Ovary (tissue), 9 donors: ENCODE data around the gene COG5. TPM values are rescaled to one million over a fixed set of nuclear protein-coding genes. Genes with fewer than 3 reads are reported as not detected.

Experiments used
- DNase-seq, 5 donors: peaks; one replicate each; pipeline ENCODE4 v3.0.0-alpha.2; 2019 to 2020
- H3K27ac ChIP-seq, 2 donors: fragments of 200-600 bp; one replicate each; pipeline versions ENCODE4 v1.5.1 to v1.8.0; 2019 to 2022
- H3K27me3 ChIP-seq: fragments of 200-600 bp; one replicate; pipeline ENCODE4 v1.8.0; 2022
- H3K36me3 ChIP-seq: fragments of 200-600 bp; sonication (generic); one replicate; pipeline ENCODE4 v1.5.1; 2019
- H3K4me1 ChIP-seq: one replicate; pipeline ENCODE4 v1.8.1; 2013; ENCODE audit warnings: mild to moderate bottlenecking, moderate library complexity; ENCODE audit not compliant: insufficient read depth
- H3K4me3 ChIP-seq: fragments of 200-600 bp; sonication (generic); one replicate; pipeline ENCODE4 v1.5.1; 2017
- H3K9me3 ChIP-seq, 2 donors: fragments of 200-600 bp in 1 of 2; sonication (generic) in 1 of 2; one replicate each; pipeline versions ENCODE4 v1.5.1 to v1.8.1; 2013 to 2019; ENCODE audit warnings: mild to moderate bottlenecking in 1 of 2, moderate library complexity in 1 of 2
- EP300 ChIP-seq: sonication (generic); formaldehyde crosslinking; IDR thresholded peaks from one replicate; pipeline ENCODE4 v1.6.1; 2017; ENCODE audit warnings: antibody characterized with exemption
- POLR2A ChIP-seq: fragments of 450-650 bp; IDR thresholded peaks from one replicate; pipeline ENCODE4 v1.6.1; 2017; ENCODE audit warnings: antibody characterized with exemption, mild to moderate bottlenecking, moderate library complexity
- WGBS, 3 donors: extraction: QIAGEN DNeasy Blood & Tissue Kit in 1 of 3; methylation state at CpG; one replicate each; pipeline versions ENCODE4 v1.1.5 to v1.1.7; 2013 to 2017; 5-methylcytosine and 5-hydroxymethylcytosine counted together
- intact Hi-C, 4 donors: fragments of 100-400 bp; cut with DNase I; formaldehyde crosslinking; loops; one replicate each; pipeline versions ENCODE4 v1.11.0 to v1.15.1; 2022 to 2023
- polyA plus RNA-seq, 2 donors: library from polyadenylated mRNA; stranded (reverse); fragments of 200-250 nt in 1 of 2; fragments of 350-450 nt in 1 of 2; fragmentation: Illumina TruSeq in 1 of 2; extraction: RNeasy Lipid Tissue Mini Kit (QIAGEN cat#74804) in 1 of 2; gene quantifications; one replicate each; pipeline ENCODE4 v1.2.3, GENCODE V29; 2013 to 2014
- total RNA-seq, 7 donors: library from RNA; depleted of rRNA in 2 of 7; stranded (reverse); fragments of >200 nt in 2 of 7; fragmentation: NEBNext Ultra II Directional in 3 of 7; extraction: Animal tissue kit (Norgen Biotek cat#: 25700) in 3 of 7; gene quantifications; one replicate each; pipeline versions ENCODE4 v1.1.0 to v1.2.4, GENCODE V29; 2016 to 2023
- TF ChIP-seq, protein P1 (sequence below), 3 donors: fragments of 450-650 bp in 2 of 3; fragments of 200-600 bp in 1 of 3; IDR thresholded peaks; one replicate each; pipeline versions ENCODE4 v1.5.1 to v1.8.0; 2016 to 2022; ENCODE audit warnings: antibody characterized with exemption in 3 of 3, mild to moderate bottlenecking in 1 of 3
- donor health status: DM: no; HTN: no; CAD: no; lungs with moderate emphysema.
- donor health status: DM: no; HTN: no; CAD: no.
- donor health status: Bipolar disorder and iron deficiency.
- donor health status: DM: yes; HTN: yes; CAD: no.
- donor health status: DM: no; HTN: no; CAD: no.
- donor health status: DM: yes; HTN: yes; CAD: no.

Gene COG5
- total and polyA plus RNA-seq, 9 donors: 10.3 to 49.7 (median 37.6) TPM

DNA sequence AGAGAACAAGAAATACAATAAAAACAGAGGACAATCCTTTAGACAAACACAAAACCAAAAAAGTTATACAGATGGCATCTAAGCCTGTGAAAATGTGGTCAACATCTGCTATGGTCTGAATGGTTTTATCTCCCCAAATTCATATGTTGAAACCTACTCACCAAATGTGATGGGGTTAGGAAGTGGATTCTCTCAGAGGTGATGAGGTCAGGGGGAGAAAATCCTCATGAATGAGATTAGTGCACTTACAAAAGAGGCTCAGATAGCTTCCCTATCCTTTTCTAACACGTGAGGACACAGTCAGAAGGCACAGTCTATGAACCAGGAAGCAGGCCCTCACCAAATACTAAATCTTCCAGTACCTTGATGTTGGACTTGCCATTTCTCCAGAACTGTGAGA is 241.7 kb downstream of the COG5 start:
- Histone ChIP-seq H3K27me3 (no peaks in the 10 kb centered on the region), H3K27ac (no peak overlapping the region), H3K9me3 (no peaks in the 10 kb centered on the region), H3K4me1 (no peaks in the 10 kb centered on the region), H3K4me3 (no peak overlapping the region), H3K36me3 (no peaks in the 10 kb centered on the region)
- no peak for TF ChIP-seq POLR2A
- TF ChIP-seq EP300: no peak
- TF ChIP-seq, protein P1, sequence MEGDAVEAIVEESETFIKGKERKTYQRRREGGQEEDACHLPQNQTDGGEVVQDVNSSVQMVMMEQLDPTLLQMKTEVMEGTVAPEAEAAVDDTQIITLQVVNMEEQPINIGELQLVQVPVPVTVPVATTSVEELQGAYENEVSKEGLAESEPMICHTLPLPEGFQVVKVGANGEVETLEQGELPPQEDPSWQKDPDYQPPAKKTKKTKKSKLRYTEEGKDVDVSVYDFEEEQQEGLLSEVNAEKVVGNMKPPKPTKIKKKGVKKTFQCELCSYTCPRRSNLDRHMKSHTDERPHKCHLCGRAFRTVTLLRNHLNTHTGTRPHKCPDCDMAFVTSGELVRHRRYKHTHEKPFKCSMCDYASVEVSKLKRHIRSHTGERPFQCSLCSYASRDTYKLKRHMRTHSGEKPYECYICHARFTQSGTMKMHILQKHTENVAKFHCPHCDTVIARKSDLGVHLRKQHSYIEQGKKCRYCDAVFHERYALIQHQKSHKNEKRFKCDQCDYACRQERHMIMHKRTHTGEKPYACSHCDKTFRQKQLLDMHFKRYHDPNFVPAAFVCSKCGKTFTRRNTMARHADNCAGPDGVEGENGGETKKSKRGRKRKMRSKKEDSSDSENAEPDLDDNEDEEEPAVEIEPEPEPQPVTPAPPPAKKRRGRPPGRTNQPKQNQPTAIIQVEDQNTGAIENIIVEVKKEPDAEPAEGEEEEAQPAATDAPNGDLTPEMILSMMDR (IDR thresholded peaks at IDR 0.05): no peak
- intact Hi-C loops: no loop called here
- no peak for DNase-seq
- WGBS, 3 donors: 82 to 88% (median 84%) methylated on average over 1 of the region's 1 CpG

DNA sequence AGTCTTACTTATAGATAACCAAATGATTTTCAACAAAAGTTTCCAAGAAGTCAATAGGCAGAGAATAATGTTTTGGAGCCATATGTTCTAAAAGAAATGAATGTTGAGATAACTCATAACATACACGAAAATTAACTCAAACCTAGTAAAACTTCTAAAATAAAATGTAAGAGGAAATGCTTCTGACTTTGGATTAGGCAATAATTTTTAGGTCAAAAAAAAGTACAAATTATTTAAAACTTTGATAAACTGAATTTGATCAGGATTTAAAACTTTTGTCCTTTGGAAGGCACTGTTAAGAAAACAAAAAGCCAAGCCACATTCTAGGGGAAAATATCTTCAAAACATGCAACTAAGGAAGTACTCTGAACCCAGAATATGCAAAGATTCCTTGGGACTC is 242.1 kb downstream of the COG5 start:
- TF ChIP-seq, protein P1 (IDR thresholded peaks at IDR 0.05): no peak
- no peak for TF ChIP-seq EP300
- TF ChIP-seq POLR2A: no peak
- H3K4me3 ChIP-seq: no peak overlapping the region
- no peak overlapping the region for H3K27ac ChIP-seq
- 88 to 94% (median 93%) methylated on average over 1 of the region's 1 CpG for WGBS, 3 donors
- H3K27me3 ChIP-seq: no peaks in the 10 kb centered on the region
- H3K36me3 ChIP-seq: no peaks in the 10 kb centered on the region
- intact Hi-C loops: no loop called here
- no peaks in the 10 kb centered on the region for H3K9me3 ChIP-seq
- no peak for DNase-seq
- no peaks in the 10 kb centered on the region for H3K4me1 ChIP-seq

DNA sequence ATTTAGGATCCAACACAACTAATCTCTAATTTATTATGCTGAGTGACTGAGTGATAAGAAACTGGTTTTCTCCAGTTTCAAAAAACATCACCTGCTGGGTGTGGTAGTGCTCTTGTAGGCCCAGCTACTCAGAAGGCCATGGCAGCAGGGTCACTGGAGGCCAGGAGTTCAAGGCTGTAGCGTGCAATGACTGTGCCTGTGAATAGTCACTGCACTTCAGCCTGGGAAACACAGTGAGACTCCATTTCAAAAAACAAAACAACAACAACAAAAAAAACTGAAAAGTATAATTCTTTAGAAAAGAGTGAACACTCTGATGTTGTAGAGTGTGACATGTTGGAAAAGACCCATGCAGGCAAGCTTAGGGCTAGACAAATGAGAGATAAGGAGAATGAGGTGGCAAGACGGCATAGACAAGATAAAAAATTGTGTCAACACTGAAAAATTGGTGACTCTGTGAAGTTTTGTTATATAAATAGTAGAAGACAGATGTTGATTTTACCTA is 243.9 kb downstream of the COG5 start:
- intact Hi-C loops: no loop called here
- TF ChIP-seq POLR2A (no peak), EP300 (no peak)
- TF ChIP-seq, protein P1 (IDR thresholded peaks at IDR 0.05): no peak
- no peak for DNase-seq
- Histone ChIP-seq H3K27me3 (no peaks in the 10 kb centered on the region), H3K4me1 (no peaks in the 10 kb centered on the region), H3K9me3 (no peaks in the 10 kb centered on the region), H3K27ac (no peak overlapping the region), H3K4me3 (no peak overlapping the region), H3K36me3 (no peaks in the 10 kb centered on the region)
- 95 to 98% (median 96%) methylated on average over 2 of the region's 2 CpGs for WGBS, 3 donors

DNA sequence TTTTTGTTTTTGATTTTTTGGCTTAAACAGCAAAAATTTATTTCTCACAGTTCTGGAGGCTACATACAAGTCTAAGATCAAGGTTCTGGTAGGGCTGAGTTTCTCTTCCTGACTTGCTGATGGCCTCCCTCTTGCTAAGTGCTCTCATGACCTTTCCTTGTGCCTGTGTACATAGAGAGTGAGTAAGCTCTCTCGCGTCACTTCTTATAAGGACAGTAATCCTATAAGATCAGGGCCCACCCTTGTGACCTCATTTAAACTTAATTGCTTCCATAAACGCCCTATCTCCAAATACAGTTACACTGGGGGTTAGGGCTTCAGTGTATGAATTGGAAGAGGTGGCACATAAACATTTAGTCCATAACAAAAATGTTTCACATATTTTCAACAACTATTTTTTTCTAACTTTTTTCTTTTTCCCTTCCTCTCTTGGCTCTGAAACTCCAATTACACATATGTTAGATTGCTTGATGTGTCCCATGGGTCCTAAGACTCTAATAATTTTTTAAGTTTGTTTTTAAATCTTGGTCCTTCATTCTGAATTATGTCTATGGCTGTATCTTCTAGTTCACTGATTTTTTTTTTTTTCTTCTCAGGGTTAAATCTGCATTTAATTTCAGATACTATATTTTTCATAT is 245.1 kb downstream of the COG5 start:
- Histone ChIP-seq H3K36me3 (no peaks in the 10 kb centered on the region), H3K27me3 (no peaks in the 10 kb centered on the region), H3K9me3 (no peaks in the 10 kb centered on the region), H3K4me1 (no peaks in the 10 kb centered on the region), H3K4me3 (no peak overlapping the region), H3K27ac (no peak overlapping the region)
- intact Hi-C loops: no loop called here
- no peak for TF ChIP-seq POLR2A
- TF ChIP-seq, protein P1 (IDR thresholded peaks at IDR 0.05): no peak
- TF ChIP-seq EP300: no peak
- WGBS, 3 donors: 90 to 93% (median 92%) methylated on average over 3 of the region's 3 CpGs
- DNase-seq: no peak
